ENCODE measurements around the gene LRRK2. TPM values are rescaled to one million over a fixed set of nuclear protein-coding genes. Genes with fewer than 3 reads are reported as not detected.

The LRRK2 gene
- total and polyA plus RNA-seq, 2 experiments from 2014 or later: 0.24 TPM; not detected in 1

GRCh38 chr12:40241741-40242140, 16.9 kb downstream of the LRRK2 start:
- no peak overlapping the region for H3K4me2 ChIP-seq
- Mint-ChIP-seq H3K36me3 (ENCODE audit: low read depth) (no peaks in the 10 kb centered on the region), H3K9me3 (no peaks in the 10 kb centered on the region), H3K4me1 (no peaks in the 10 kb centered on the region), H3K27me3 (ENCODE audit: insufficient read depth, low read depth, poor library complexity) (no peaks in the 10 kb centered on the region), H3K4me3 (no peak overlapping the region), H3K27ac (no peak overlapping the region)
- H3K36me3 ChIP-seq (ENCODE audit: insufficient read depth): no peaks in the 10 kb centered on the region
- H3F3A ChIP-seq (replicated peaks; ENCODE audit: low read depth): no peaks in the 10 kb centered on the region
- H3K27me3 ChIP-seq (ENCODE audit: insufficient read depth): no peaks in the 10 kb centered on the region
- 0 out of 2 replicates have a peak, but pooled peaks cover 4% of the 10 kb centered on the region for H3K9me2 ChIP-seq (ENCODE audit: insufficient read depth)
- DNase-seq (ENCODE audit: low spot score) (no peak), ATAC-seq (no peak)
- no peaks in the 10 kb centered on the region for H3K79me2 ChIP-seq (replicated peaks; ENCODE audit: insufficient read depth)
- no peaks in the 10 kb centered on the region for H4K20me1 ChIP-seq (replicated peaks; ENCODE audit: insufficient read depth)
- no peak overlapping the region for H2AFZ ChIP-seq
- H3K27ac ChIP-seq (ENCODE audit: low read depth): no peak overlapping the region
- no peak overlapping the region for H3K4me3 ChIP-seq
- H3K4me1 ChIP-seq (ENCODE audit: insufficient read depth): no peaks in the 10 kb centered on the region
- TF ChIP-seq CTCF (conservative IDR thresholded peaks at IDR 0.05; ENCODE audit: low read depth in 2 of 2) (no peak), NANOG (IDR thresholded peaks at IDR 0.05; ENCODE audit: borderline replicate concordance) (no peak), POLR2AphosphoS5 (IDR thresholded peaks at IDR 0.05; ENCODE audit: low read depth) (no peak), EZH2 (IDR thresholded peaks at IDR 0.05; ENCODE audit: low read depth, unreplicated experiment) (no peak), STAT1 (IDR thresholded peaks at IDR 0.05; ENCODE audit: unreplicated experiment) (no peak), ZNF462 (CRISPR knock-in tag; IDR thresholded peaks at IDR 0.05) (no peak), CREB1 (CRISPR knock-in tag; IDR thresholded peaks at IDR 0.05; ENCODE audit: low read depth) (no peak), REST (IDR thresholded peaks at IDR 0.05; ENCODE audit: unreplicated experiment) (no peak), ZNF114 (CRISPR knock-in tag; IDR thresholded peaks at IDR 0.05) (no peak), ETS1 (IDR thresholded peaks at IDR 0.05) (no peak), EZH2phosphoT487 (IDR thresholded peaks at IDR 0.05; ENCODE audit: unreplicated experiment) (no peak), ZNF331 (CRISPR knock-in tag; IDR thresholded peaks at IDR 0.05; ENCODE audit: low read depth) (no peak), JUNB (IDR thresholded peaks at IDR 0.05; ENCODE audit: unreplicated experiment) (no peak)

Data from GM23338 (cell line).